GM21381 (cell line): ENCODE measurements around the gene TNFRSF6B.

Source experiments
- ATAC-seq: cut with Tn5 transposase; IDR thresholded peaks from one replicate; pipeline ENCODE4 v1.9.1; 2021; ENCODE audit warnings: mild to moderate bottlenecking, moderate library complexity; ENCODE audit not compliant: unreplicated experiment

The TNFRSF6B gene

DNA sequence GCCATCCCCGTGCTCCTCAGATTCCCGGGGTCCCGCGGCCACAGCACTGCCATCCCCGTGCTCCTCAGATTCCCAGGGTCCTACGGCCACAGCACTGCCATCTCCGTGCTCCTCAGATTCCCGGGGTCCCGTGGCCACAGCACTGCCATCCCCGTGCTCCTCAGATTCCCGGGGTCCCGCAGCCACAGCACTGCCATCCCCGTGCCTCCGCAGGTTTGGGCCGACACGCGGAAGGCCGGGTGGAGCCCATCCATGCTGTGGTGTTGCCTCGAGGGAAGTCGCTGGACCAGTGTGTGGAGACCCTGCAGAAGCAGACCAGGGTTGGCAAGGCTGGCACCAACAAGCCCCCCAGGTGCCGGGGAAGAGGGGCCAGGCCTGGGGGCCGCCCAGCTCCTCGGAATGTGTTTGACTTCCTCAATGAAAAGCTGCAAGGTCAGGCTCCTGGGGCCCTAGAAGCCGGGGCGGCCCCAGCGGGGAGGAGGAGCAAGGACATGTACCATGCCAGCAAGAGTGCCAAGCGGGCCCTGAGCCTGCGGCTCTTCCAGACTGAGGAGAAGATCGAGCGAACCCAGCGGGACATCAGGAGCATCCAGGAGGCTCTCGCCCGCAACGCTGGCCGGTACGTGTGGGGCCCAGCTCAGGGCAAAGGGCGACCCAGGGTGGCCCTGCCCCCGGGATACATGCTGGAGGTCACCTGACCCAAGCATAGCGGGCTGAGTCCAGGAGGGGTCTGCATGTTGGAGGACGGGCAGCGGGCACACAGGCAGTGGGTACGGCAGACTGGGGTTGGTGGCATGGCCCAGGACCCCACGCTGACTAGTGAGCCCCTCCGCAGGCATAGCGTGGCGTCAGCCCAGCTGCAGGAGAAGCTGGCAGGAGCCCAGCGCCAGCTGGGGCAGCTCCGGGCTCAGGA lies 38.8 kb downstream of the TNFRSF6B start:
- no peak for ATAC-seq

DNA sequence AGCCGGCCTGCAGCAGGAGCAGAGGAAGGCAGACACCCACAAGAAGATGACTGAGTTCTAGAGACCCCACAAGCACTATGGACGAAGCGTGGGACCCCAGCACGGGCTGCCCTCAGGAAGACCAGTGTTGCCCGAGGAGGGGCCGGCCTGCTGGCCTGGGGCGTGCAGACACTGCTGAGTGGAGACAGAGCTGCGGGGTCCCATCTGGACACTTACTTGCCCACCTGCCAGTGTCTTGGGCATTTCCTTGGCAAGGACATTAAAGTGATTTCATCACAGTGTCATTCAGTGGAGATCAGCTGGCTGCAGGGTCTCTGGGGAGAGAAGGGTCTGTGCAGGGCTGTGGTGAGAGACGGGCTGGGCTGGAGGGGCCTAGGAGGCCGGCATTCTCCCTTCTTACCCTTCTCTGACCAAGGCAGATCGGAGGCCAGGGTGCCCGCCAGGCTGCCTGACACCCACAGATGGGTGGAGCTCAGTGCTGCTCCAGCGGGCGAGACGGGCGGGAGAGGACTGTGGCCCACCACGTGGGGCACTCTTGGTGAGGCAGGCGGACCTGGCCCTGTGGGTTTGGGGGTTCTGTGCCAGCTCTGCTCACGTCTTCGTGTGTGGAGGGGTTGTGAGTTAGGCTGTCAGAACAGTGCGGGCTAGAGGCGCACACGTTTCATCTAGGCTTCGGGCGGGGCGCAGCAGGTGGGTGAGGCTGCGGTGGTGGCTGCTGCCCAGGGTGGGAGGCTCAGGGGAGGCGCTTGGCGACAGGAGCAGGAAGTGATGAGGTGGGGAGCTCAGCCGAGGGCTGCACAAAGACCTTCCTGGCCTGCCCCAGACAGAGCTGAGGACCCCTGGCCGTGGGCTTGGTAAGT lies 39.6 kb downstream of the TNFRSF6B start, which contains the start of gene LIME1:
TSS of gene LIME1 (plus strand) at position 806 of the 860 bp plus-strand sequence. CDS start 886 bp downstream, outside the sequence.
- ATAC-seq = no peak

DNA sequence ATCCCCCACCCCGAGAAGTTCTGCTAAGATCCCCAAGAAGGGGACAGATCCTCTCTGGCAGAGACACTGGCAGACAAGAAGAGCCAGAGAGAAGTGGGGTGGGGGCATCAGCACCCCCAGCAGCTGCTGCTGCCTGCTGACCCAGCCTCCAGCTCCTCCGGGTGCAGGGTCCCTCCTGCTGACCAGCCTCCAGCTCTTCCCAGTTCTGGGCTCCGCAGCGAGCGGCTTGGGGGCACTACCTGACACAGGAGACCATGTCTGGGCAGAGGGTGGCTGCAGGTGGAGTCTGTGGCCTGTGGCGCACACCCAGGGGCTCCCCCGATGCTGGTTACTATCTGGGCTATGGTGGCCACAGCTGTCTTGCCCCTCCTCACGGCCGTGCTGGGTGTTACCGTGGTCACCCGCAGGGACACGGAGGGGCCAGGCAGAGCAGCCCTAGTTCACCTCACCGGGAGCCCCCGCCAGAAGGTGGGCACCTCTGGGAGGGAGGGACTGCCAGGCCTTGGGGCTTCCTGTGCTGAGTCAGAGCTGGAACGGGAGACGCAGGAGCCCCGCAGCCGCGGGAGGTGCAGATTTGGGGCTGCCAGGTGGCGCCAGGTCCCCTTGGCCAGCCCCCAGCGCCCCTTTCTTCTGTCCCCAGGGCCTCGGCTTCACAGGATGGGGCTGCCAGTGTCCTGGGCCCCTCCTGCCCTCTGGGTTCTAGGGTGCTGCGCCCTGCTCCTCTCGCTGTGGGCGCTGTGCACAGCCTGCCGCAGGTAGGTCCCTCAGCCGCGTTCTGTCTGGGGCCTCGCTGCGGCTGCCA lies 40.6 kb downstream of the TNFRSF6B start:
- no peak for ATAC-seq

DNA sequence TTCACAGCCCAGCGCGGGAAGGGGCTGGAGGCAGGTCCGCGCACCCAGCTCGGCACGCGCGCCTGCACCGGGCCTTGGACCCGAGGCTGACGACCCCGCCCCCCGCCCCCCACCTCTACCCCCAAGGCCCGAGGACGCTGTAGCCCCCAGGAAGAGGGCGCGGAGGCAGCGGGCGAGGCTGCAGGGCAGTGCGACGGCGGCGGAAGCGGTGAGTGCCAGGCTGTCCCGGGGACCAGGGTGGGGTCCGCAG lies 41.2 kb downstream of the TNFRSF6B start:
- ATAC-seq = no peak

DNA sequence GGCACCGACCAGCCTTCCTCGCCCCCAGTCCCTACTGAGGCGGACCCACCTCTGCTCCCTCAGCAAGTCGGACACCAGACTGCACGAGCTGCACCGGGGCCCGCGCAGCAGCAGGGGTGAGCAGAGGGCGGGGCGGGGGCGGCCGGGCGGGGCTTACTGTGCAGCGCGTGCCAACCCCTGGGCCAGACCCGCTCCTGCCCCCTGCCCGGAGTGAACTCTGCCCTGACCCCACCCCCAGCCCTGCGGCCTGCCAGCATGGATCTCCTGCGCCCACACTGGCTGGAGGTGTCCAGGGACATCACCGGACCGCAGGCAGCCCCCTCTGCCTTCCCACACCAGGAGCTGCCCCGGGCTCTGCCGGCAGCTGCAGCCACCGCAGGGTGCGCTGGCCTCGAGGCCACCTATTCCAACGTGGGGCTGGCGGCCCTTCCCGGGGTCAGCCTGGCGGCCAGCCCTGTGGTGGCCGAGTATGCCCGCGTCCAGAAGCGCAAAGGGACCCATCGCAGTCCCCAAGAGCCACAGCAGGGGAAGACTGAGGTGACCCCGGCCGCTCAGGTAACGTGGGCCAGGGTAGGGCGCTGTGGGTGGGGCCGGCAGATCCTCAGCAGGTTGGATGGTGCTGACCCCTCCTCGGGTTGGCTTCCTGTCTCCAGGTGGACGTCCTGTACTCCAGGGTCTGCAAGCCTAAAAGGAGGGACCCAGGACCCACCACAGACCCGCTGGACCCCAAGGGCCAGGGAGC lies 41.7 kb downstream of the TNFRSF6B start:
- ATAC-seq = no peak

DNA sequence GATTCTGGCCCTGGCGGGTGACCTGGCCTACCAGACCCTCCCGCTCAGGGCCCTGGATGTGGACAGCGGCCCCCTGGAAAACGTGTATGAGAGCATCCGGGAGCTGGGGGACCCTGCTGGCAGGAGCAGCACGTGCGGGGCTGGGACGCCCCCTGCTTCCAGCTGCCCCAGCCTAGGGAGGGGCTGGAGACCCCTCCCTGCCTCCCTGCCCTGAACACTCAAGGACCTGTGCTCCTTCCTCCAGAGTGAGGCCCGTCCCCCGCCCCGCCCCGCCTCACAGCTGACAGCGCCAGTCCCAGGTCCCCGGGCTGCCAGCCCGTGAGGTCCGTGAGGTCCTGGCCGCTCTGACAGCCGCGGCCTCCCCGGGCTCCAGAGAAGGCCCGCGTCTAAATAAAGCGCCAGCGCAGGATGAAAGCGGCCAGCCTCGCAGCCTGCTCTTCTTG lies 42.3 kb downstream of the TNFRSF6B start:
- no peak for ATAC-seq

DNA sequence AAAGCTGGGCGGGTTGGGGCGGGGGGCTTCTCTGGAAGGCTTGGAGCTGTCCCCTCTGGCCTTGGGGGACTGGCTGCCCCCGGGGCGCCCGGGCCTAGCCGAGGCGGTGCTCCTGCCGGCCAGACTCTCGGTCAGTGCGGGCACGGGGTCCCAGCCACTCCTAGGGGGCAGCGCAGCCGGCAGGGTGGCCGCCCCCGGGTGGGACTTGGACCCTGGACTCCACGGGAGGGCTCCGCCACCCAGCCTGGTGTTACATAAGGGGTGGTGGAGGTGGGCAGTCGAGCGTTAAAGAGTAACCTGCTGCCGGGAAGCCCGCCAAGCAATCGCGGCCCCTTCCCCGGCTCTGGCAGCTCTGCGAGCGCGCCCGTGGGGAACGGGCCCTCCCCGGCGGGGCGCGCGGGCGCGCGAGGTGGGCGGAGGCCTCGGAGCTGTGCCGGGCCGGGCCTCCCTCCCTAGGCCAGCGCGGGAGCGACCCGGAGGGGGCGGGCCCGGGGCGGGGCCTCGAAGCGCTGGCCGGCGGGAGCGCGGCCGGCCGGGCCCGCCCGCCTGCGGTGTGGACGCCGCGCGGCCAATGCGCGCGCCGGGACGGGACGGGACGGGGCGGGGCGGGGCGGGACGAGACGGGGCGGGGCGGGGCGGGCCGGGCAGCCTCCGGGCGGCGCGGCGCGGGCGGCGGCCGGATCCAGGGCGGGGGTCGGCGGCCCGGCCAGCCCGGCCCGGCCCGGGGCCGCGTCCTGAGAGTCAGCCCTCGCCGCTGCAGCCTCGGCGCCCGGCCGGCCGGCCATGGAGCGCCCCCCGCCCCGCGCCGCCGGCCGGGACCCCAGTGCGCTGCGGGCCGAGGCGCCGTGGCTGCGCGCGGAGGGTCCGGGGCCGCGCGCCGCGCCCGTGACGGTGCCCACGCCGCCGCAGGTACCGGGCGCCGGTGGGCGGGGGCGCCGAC lies 42.9 kb downstream of the TNFRSF6B start, which contains the start of gene SLC2A4RG:
TSS of gene SLC2A4RG (plus strand) at position 647 of the 940 bp plus-strand sequence. CDS start at position 784, 137 bp downstream.
- peak; percentile 46 for ATAC-seq

DNA sequence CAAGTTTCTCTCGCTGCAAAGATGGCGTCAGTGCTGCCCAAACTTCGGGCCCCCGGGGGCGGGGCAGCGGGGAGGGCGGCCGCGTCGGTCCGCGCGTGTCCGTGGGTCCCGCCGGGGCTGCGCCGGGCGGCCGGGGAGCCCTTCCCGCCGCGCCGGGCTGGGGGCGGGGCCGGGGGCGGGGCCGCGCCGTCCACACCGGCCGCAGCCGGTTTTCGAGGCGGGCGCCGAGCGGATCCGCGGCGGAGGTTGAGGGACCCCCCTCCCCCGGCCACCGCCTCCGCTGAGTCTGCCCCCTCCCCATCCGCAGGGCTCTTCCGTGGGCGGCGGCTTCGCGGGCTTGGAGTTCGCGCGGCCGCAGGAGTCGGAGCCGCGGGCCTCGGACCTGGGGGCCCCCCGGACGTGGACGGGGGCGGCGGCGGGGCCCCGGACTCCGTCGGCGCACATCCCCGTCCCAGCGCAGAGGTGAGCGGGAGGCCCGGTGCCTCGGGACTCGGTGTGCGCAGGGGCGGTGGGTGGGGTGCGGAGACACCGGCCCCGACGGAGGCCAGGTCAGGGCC lies 43.7 kb downstream of the TNFRSF6B start:
- ATAC-seq = peak; percentile 6

DNA sequence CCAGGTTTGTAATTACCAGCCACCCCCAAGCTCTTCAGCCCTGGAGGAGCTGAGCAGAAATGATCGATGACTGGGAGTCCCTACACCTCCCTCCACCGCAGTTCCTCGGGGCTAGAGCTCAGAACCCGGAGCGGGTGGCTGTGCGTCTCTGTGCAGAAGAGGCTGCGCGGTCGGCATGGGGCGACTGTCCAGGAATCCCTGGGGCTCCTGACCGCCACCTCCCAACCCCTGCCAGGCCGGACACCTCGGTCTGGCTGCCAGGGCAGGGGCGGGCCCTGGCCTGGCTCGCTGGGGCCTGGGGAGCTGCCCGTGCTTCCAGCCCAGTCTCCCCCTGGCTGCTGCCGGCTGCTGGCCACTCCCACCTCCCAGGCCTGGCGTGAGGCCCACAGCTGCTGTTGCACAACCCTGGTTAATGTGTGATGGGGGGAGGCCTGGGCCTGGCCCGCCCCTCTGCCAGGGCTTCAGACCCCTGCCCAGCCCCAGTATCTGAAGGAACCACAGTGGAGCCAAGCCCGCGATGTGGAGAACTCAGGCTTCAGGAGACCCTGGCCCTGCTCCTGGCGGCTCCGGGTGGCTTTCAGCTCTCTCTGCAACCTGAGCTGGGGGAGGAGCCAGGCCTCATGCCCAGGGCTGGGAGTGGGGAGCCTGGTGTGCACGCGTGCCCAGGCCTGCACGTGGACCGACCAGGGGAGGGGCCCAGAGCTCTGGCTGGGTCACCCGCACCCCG lies 44.3 kb downstream of the TNFRSF6B start:
- no peak for ATAC-seq

DNA sequence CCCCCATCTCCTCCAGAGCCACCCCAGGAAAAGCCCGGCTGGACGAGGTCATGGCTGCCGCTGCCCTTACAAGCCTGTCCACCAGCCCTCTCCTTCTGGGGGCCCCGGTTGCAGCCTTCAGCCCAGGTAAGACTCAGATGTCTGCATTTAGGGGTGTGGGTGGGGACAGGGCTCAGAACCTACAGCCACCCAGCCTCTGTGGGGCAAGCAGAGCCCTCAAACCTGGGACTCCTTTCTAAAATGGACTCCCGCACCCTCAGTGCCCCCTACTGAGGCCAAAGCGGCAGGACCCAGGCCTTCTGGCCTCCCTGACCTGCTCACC lies 44.9 kb downstream of the TNFRSF6B start:
- no peak for ATAC-seq

DNA sequence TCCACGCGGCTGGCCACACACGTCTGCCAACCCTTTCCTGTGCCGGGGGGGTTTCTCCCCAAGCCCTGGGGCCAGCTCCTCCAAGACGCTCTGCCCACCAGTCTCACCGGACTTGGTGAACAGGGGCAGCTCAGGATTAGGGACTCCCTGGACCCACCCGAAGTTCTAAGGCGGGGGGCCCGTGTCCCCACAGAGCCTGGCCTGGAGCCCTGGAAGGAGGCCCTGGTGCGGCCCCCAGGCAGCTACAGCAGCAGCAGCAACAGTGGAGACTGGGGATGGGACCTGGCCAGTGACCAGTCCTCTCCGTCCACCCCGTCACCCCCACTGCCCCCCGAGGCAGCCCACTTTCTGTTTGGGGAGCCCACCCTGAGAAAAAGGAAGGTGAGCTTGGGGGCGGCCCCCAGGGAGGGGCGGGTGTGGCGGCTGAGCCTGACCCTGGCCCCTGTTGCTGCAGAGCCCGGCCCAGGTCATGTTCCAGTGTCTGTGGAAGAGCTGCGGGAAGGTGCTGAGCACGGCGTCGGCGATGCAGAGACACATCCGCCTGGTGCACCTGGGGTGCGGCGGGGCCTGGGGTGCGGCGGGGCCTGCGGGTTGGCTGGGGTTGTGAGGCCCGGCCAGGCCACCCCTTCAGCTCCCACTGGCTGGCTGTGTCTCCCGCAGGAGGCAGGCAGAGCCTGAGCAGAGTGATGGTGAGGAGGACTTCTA lies 45.4 kb downstream of the TNFRSF6B start:
- ATAC-seq = no peak

DNA sequence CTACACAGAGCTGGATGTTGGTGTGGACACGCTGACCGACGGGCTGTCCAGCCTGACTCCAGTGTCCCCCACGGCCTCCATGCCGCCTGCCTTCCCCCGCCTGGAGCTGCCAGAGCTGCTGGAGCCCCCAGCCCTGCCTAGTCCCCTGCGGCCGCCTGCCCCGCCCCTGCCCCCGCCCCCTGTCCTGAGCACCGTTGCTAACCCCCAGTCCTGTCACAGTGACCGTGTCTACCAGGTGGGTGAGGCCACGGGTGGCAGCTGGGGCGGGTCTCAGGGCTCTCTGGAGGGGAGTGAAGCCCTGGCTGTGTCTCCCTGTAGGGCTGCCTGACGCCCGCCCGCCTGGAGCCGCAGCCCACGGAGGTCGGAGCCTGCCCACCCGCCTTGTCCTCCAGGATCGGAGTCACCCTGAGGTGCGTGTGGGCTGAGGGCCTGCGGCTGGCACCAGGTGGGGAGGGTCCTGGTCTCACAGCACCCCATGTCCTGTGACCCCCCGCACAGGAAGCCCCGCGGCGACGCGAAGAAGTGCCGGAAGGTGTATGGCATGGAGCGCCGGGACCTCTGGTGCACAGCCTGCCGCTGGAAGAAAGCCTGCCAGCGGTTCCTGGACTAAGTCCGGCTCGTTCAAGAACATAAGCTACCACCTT lies 46.1 kb downstream of the TNFRSF6B start:
- no peak for ATAC-seq

DNA sequence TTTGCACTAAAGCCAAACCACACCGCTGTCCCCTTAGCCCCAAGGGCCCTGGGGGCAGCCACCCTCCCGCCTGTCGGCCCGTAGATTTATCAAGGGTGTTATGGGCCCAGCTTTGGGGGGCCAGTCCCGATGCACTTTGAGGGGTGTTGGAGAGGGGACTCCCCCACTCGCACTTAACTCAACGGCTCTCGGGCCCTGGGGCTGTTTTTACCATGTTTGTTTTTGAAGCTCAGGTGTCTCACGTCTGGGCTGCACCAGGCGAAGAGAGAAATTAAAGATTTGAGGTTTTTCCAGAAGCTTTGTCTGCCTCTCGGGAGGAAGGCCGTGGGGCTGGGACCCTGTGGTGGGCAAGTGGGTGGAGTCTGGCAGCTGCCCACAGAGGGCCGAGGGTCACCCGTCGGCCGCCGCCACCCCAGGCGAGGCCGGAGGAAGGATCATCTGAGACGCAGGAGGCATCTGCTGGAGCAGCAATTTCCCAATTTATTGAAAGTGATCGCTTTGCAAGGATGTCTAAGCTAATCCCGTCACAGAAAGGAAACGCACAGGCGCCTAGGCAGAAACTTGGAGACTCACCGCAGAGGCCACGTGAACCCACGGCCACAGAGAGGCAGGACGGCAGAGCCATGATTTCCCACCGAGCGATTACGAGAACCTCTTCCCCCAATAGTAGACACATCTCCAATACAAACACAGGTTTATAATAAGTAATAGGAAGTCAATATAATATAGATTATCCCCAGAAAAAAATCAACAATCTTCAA lies 46.9 kb downstream of the TNFRSF6B start:
- no peak for ATAC-seq

DNA sequence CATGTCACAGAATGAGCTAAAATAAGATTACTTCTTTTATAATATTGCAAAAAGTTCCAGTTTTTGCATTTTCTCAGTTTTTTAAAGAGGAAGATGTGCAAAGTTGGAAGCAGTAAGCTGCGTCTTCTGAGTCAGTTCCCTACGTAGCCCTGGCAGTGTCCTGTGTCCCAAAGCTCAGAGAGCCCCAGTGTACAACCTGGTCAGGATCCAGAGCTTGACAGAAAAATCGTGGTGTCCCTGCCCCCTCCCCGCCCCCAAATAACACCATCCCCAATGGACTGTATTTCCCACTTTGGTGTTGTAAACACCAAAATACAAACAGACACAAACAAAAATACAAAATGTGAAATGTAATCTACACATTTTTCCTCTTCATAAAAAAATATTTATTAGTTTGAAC lies 47.7 kb downstream of the TNFRSF6B start:
- ATAC-seq = no peak

DNA sequence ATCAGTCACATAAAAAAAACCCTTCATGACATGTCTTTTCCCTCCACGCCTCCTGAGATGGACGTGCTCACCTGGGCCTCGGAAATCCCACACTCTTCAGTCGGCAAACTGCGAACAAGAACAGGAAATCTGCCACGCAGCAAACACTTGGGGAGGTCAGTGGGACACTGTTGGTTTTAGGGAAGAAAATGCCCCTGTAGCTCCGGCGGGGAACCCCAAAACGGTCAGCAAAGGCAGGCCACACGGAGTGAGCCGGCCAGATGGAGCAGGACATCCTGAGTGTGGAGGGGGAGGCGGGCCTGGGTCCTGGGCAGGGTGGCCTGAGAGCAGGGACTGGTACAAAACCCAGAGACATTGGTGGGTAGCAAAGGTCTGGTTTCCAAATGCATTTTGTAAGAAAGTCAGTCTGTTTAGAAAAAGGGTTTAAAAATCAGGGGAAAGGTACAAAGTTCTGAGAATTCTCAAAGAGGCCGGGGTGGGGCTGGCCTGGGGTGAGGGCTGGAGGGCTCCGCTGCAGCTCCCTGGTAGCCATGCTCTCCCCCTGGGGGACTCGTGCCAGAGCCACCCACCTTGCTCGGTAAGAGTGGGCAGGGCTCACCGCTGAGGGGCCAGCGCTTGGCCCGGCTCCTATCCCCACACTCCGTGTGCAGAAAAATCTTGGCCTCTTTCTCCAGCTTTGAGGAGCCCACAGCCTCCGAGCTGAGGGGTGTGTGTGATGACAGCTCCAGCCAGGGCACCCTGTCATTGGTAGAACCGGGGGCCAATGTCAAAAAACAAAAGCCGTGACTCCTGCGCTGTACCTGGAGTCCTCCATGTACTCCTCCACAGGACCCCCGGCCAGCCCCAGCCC lies 48.3 kb downstream of the TNFRSF6B start:
- ATAC-seq = no peak

DNA sequence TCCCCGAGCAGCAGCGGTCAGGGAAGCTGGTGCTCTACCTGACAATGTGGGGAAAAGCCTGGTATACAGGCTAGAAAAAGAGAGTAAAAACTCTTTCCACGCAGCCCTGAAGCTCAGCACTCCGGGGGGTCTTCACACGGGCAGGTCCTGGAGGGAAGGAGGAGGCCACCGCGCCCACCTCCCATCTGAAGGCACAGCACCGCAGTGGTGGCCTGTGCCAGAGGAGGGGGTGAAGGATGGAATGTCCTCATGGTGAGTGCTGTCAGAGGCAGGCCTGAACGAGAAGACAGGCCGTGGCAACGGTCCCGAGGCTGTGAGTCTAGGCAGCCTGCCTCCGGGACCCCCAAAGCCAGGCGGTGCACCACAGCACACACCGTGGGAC lies 49.0 kb downstream of the TNFRSF6B start:
- ATAC-seq = no peak
